HepG2 (cell line): ENCODE data around the gene PTAFR. TPM values are rescaled to one million over a fixed set of nuclear protein-coding genes. Genes with fewer than 3 reads are reported as not detected.

Experiments
- AGO1 ChIP-seq: fragments of 200-400 bp; formaldehyde crosslinking; IDR thresholded peaks from 2 replicates; pipeline ENCODE4 v1.6.1; 2017; ENCODE audit warnings: mild to moderate bottlenecking, low read depth, low read length, moderate library complexity; ENCODE audit not compliant: poor library complexity, severe bottlenecking
- FOXP4 ChIP-seq: sonication (generic); formaldehyde crosslinking; IDR thresholded peaks from 2 replicates; pipeline ENCODE4 v1.4.0; 2020; ENCODE audit warnings: missing genetic modification reagents
- GZF1 ChIP-seq: sonication (generic); formaldehyde crosslinking; IDR thresholded peaks from 2 replicates; pipeline ENCODE4 v1.5.1; 2020; ENCODE audit warnings: mild to moderate bottlenecking, missing genetic modification reagents
- HOXA7 ChIP-seq: sonication (generic); formaldehyde crosslinking; IDR thresholded peaks from 2 replicates; pipeline ENCODE4 v1.8.1; 2022; ENCODE audit warnings: mild to moderate bottlenecking, missing genetic modification reagents, moderate library complexity
- KAT2B ChIP-seq: fragments of 150-350 bp; IDR thresholded peaks from 2 replicates; pipeline ENCODE4 v1.6.1; 2014; ENCODE audit warnings: low read depth, low read length, borderline replicate concordance
- KDM5B ChIP-seq: sonication (generic); formaldehyde crosslinking; IDR thresholded peaks from 2 replicates; pipeline ENCODE4 v1.4.0; 2020; ENCODE audit warnings: missing genetic modification reagents, mild to moderate bottlenecking, borderline replicate concordance
- MNT ChIP-seq: fragments of 450-650 bp; IDR thresholded peaks from 2 replicates; pipeline ENCODE4 v1.6.1; 2016
- POLR2G ChIP-seq: fragments of 200-400 bp; formaldehyde crosslinking; IDR thresholded peaks from 2 replicates; pipeline ENCODE4 v1.6.1; 2018; ENCODE audit warnings: mild to moderate bottlenecking, low read depth, low read length, moderate library complexity
- PTBP1 ChIP-seq: fragments of 200-400 bp; formaldehyde crosslinking; IDR thresholded peaks from 2 replicates; pipeline ENCODE4 v1.6.1; 2018; ENCODE audit warnings: low read length, low read depth; ENCODE audit not compliant: poor library complexity, severe bottlenecking
- RXRA ChIP-seq: sonication (generic); formaldehyde crosslinking; IDR thresholded peaks from 2 replicates; pipeline ENCODE4 v1.5.1; 2020; ENCODE audit warnings: missing genetic modification reagents
- STAT5B ChIP-seq: sonication (generic); formaldehyde crosslinking; IDR thresholded peaks from 2 replicates; pipeline ENCODE4 v1.4.0; 2020; ENCODE audit warnings: missing genetic modification reagents
- TCF12 ChIP-seq, 2 experiments: fragments of 450-650 bp in 1 of 2; sonication (generic) in 1 of 2; formaldehyde crosslinking in 1 of 2; IDR thresholded peaks; 2 replicates each; pipeline versions ENCODE4 v1.6.1 to v1.8.0; 2017 to 2022; ENCODE audit warnings: antibody characterized with exemption in 1 of 2, mild to moderate bottlenecking in 1 of 2, missing genetic modification reagents in 1 of 2, moderate library complexity in 1 of 2
- WIZ ChIP-seq: sonication (generic); formaldehyde crosslinking; IDR thresholded peaks from 2 replicates; pipeline ENCODE4 v1.5.1; 2020; ENCODE audit warnings: mild to moderate bottlenecking, missing genetic modification reagents
- ZMYM3 ChIP-seq: sonication (generic); formaldehyde crosslinking; IDR thresholded peaks from 2 replicates; pipeline ENCODE4 v1.5.1; 2020; ENCODE audit warnings: mild to moderate bottlenecking, missing genetic modification reagents
- ZNF253 ChIP-seq: sonication (generic); formaldehyde crosslinking; IDR thresholded peaks from 2 replicates; pipeline ENCODE4 v1.8.0; 2022; ENCODE audit warnings: mild to moderate bottlenecking, missing genetic modification reagents, borderline replicate concordance
- ZNF282 ChIP-seq: fragments of 450-650 bp; IDR thresholded peaks from 2 replicates; pipeline ENCODE4 v1.6.1; 2018; ENCODE audit not compliant: partially characterized antibody
- ZNF382 ChIP-seq: sonication (generic); formaldehyde crosslinking; IDR thresholded peaks from 2 replicates; pipeline ENCODE4 v1.5.0; 2020; ENCODE audit warnings: missing genetic modification reagents, mild to moderate bottlenecking, borderline replicate concordance
- ZNF646 ChIP-seq: sonication (generic); formaldehyde crosslinking; IDR thresholded peaks from 2 replicates; pipeline ENCODE4 v1.9.0; 2021; ENCODE audit warnings: mild to moderate bottlenecking, missing genetic modification reagents
- ZNF777 ChIP-seq: sonication (generic); formaldehyde crosslinking; IDR thresholded peaks from 2 replicates; pipeline ENCODE4 v1.4.0; 2020; ENCODE audit warnings: missing genetic modification reagents
- ZNF780A ChIP-seq: sonication (generic); formaldehyde crosslinking; IDR thresholded peaks from 2 replicates; pipeline ENCODE4 v1.8.0; 2022; ENCODE audit warnings: mild to moderate bottlenecking, missing genetic modification reagents, moderate library complexity
- polyA plus RNA-seq, 8 experiments: library from polyadenylated mRNA; depleted of rRNA in 3 of 8; stranded (reverse) in 7 of 8; unstranded in 1 of 8; fragments of >200 nt; fragmentation: Illumina TruSeq in 4 of 8; extraction: Trizol in 4 of 8; gene quantifications; 2 replicates each; pipeline versions ENCODE4 v1.2.1 to v1.2.3, GENCODE V29; 2011 to 2016; ENCODE audit warnings: low read depth in 4 of 8, missing spikeins in 1 of 8, mixed read lengths in 1 of 8; ENCODE audit not compliant: insufficient read depth in 1 of 8
- total RNA-seq, 5 experiments: library from RNA; depleted of rRNA; stranded (reverse); fragments of >200 nt; fragmentation: Illumina TruSeq; extraction: Trizol; gene quantifications; 2 replicates each; pipeline ENCODE4 v1.2.3, GENCODE V29; 2016; ENCODE audit warnings: low read depth in 1 of 5

The PTAFR gene
- total and polyA plus RNA-seq, 2 of the 13 experiments (the other 11 are each of a cell fraction or from before 2014, with no cell fraction given) = 0.27 to 24.0 TPM

GRCh38 chr1:28104866-28105467 lies 71.5 kb downstream of the PTAFR start (continued):
- no peak for TF ChIP-seq GZF1 (CRISPR knock-in tag)
- no peak for TF ChIP-seq ZNF382 (CRISPR knock-in tag)
- no peak for TF ChIP-seq AGO1
- no peak for TF ChIP-seq ZNF282
- no peak for TF ChIP-seq ZNF646 (CRISPR knock-in tag)
- no peak for TF ChIP-seq KDM5B (CRISPR knock-in tag)
- TF ChIP-seq TCF12 (IDR thresholded peaks at IDR 0.05) = no peak
- no peak for TF ChIP-seq TCF12 (CRISPR knock-in tag; IDR thresholded peaks at IDR 0.05)
- TF ChIP-seq ZNF780A = no peak
- peak; percentile 23; the same call in 1 of the 2 replicates for TF ChIP-seq ZMYM3 (CRISPR knock-in tag)
- TF ChIP-seq KAT2B = no peak
- no peak for TF ChIP-seq RXRA
- no peak for TF ChIP-seq HOXA7
- TF ChIP-seq ZNF777 = no peak
- no peak for TF ChIP-seq STAT5B (CRISPR knock-in tag)
- no peak for TF ChIP-seq MNT
- no peak for TF ChIP-seq FOXP4 (CRISPR knock-in tag)
- TF ChIP-seq WIZ (CRISPR knock-in tag) = no peak
- TF ChIP-seq ZNF253 (CRISPR knock-in tag) = no peak
- peak; percentile 60 for TF ChIP-seq POLR2G
- TF ChIP-seq PTBP1 = no peak
